H1 (cell line): ENCODE measurements around the gene OTUD3. TPM values are rescaled to one million over a fixed set of nuclear protein-coding genes. Genes with fewer than 3 reads are reported as not detected.

Experiments used
- CTCF ChIA-PET: fragments of 300-600 bp; sonication (Branson Sonifier 250); formaldehyde crosslinking; loops from one replicate; lab custom pipeline; 2021; ENCODE audit not compliant: partially characterized antibody; lab: Charles Lee
- POLR2A ChIA-PET: fragments of 300-600 bp; sonication (Branson Sonifier 250); formaldehyde crosslinking; loops from one replicate; lab custom pipeline; 2021; ENCODE audit warnings: inconsistent platforms; ENCODE audit not compliant: partially characterized antibody; lab: Charles Lee
- DNase-seq, 2 experiments: peaks; one replicate each; pipeline versions ENCODE4 v3.0.0 to v3.0.0-alpha.2; 2010 to 2022; ENCODE audit warnings: low spot score in 2 of 2, low read depth in 1 of 2, mixed read lengths in 1 of 2
- FAIRE-seq: peaks from 2 replicates; lab custom pipeline; 2011; peaks lifted over from hg19 to GRCh38; lab: Jason Lieb, UNC
- H2AFZ ChIP-seq: 2 replicates; pipeline ENCODE4 v1.8.1; 2012; ENCODE audit warnings: low read length, inconsistent platforms
- H2AK5ac ChIP-seq: 2 replicates; pipeline ENCODE4 v1.6.1; 2013; ENCODE audit warnings: low read depth, low read length
- H2BK120ac ChIP-seq: replicated peaks from 2 replicates; pipeline ENCODE3; 2013; ENCODE audit warnings: low read depth, low read length, inconsistent platforms
- H2BK12ac ChIP-seq: 2 replicates; pipeline ENCODE4 v1.6.1; 2013; ENCODE audit warnings: low read depth, low read length
- H2BK15ac ChIP-seq: 2 replicates; pipeline ENCODE4 v1.6.1; 2013; ENCODE audit warnings: low read length
- H2BK20ac ChIP-seq: 2 replicates; pipeline ENCODE4 v1.6.1; 2013; ENCODE audit warnings: low read length
- H2BK5ac ChIP-seq: 2 replicates; pipeline ENCODE4 v1.6.1; 2013; ENCODE audit warnings: low read depth, low read length
- H3K14ac ChIP-seq: 2 replicates; pipeline ENCODE4 v1.6.1; 2013; ENCODE audit warnings: inconsistent platforms; ENCODE audit not compliant: insufficient read length
- H3K18ac ChIP-seq: 2 replicates; pipeline ENCODE4 v1.6.1; 2013; ENCODE audit warnings: low read length; ENCODE audit errors: extremely low read depth
- H3K23ac ChIP-seq: 2 replicates; pipeline ENCODE4 v1.6.1; 2013; ENCODE audit warnings: inconsistent platforms; ENCODE audit not compliant: insufficient read length
- H3K23me2 ChIP-seq: 2 replicates; pipeline ENCODE4 v1.6.1; 2013; ENCODE audit warnings: low read depth, low read length
- H3K27ac ChIP-seq: 2 replicates; pipeline ENCODE4 v1.6.1; 2011; ENCODE audit warnings: low read depth, low read length, inconsistent platforms
- H3K27me3 ChIP-seq, 4 experiments: replicated peaks in 1 of 4; 1 replicate in 1 of 4; 2 replicates in 3 of 4; pipeline versions ENCODE4 v1.6.1 to v1.8.1; 2011 to 2013; ENCODE audit warnings: low read length in 3 of 4, mild to moderate bottlenecking in 3 of 4, inconsistent platforms in 2 of 4, mixed read lengths in 2 of 4, moderate library complexity in 1 of 4; ENCODE audit not compliant: control insufficient read depth in 3 of 4, insufficient read depth in 3 of 4; ENCODE audit errors: extremely low read depth in 1 of 4
- H3K36me3 ChIP-seq, 4 experiments: 2 replicates each; pipeline versions ENCODE4 v1.6.1 to v1.8.1; 2011 to 2013; ENCODE audit warnings: mild to moderate bottlenecking in 4 of 4, low read length in 3 of 4, moderate library complexity in 2 of 4, control low read depth in 1 of 4, inconsistent platforms in 1 of 4; ENCODE audit not compliant: insufficient read depth in 4 of 4, control insufficient read depth in 2 of 4
- H3K4ac ChIP-seq: replicated peaks from 2 replicates; pipeline ENCODE3; 2013; ENCODE audit warnings: low read length, low read depth, mixed read lengths, inconsistent platforms; ENCODE audit not compliant: insufficient read length
- H3K4me1 ChIP-seq, 4 experiments: replicated peaks in 1 of 4; 1 replicate in 1 of 4; 2 replicates in 3 of 4; pipeline versions ENCODE4 v1.6.1 to v1.8.1; 2011 to 2013; ENCODE audit warnings: low read length in 3 of 4, inconsistent platforms in 2 of 4, mixed read lengths in 1 of 4; ENCODE audit not compliant: insufficient read depth in 4 of 4, control insufficient read depth in 3 of 4
- H3K4me2 ChIP-seq, 2 experiments: 2 replicates each; pipeline versions ENCODE4 v1.6.1 to v1.8.1; 2011 to 2013; ENCODE audit warnings: low read depth in 2 of 2, low read length in 2 of 2, control low read depth in 1 of 2, inconsistent platforms in 1 of 2, mild to moderate bottlenecking in 1 of 2; ENCODE audit not compliant: insufficient read depth in 1 of 2
- H3K4me3 ChIP-seq, 4 experiments: fragments of 200-600, 300-600 bp in 1 of 4; sonication (generic), shearing (Covaris generic), sonication (Bioruptor Twin) in 1 of 4; 2 replicates each; pipeline versions ENCODE4 v1.5.1 to v1.8.1; 2011 to 2016; ENCODE audit warnings: low read length in 4 of 4, low read depth in 3 of 4, control low read depth in 2 of 4, inconsistent platforms in 2 of 4, mild to moderate bottlenecking in 2 of 4, mixed read lengths in 1 of 4, moderate library complexity in 1 of 4; ENCODE audit not compliant: insufficient read depth in 2 of 4; ENCODE audit errors: extremely low read depth in 1 of 4
- H3K56ac ChIP-seq: replicated peaks from 2 replicates; pipeline ENCODE3; 2013; ENCODE audit warnings: low read depth, mild to moderate bottlenecking, mixed read lengths, low read length, inconsistent platforms; ENCODE audit not compliant: insufficient read length
- H3K79me1 ChIP-seq: 2 replicates; pipeline ENCODE4 v1.6.1; 2013; ENCODE audit warnings: low read depth, low read length, control low read depth
- H3K79me2 ChIP-seq, 2 experiments: 2 replicates each; pipeline versions ENCODE4 v1.6.1 to v1.8.1; 2012 to 2013; ENCODE audit warnings: low read length in 2 of 2, mild to moderate bottlenecking in 2 of 2, inconsistent platforms in 1 of 2; ENCODE audit not compliant: insufficient read depth in 2 of 2, control insufficient read depth in 1 of 2
- H3K9ac ChIP-seq, 4 experiments: replicated peaks in 1 of 4; 1 replicate in 1 of 4; 2 replicates in 3 of 4; pipeline versions ENCODE4 v1.6.1 to v1.8.1; 2011 to 2013; ENCODE audit warnings: low read depth in 3 of 4, low read length in 3 of 4, control low read depth in 2 of 4, mild to moderate bottlenecking in 2 of 4, moderate library complexity in 2 of 4, inconsistent platforms in 1 of 4; ENCODE audit errors: extremely low read depth in 1 of 4
- H3K9me3 ChIP-seq, 2 experiments: 2 replicates each; pipeline versions ENCODE4 v1.6.1 to v1.8.1; 2012 to 2013; ENCODE audit warnings: mild to moderate bottlenecking in 2 of 2, moderate library complexity in 2 of 2, control low read depth in 1 of 2, inconsistent platforms in 1 of 2, low read depth in 1 of 2, low read length in 1 of 2, mixed read lengths in 1 of 2; ENCODE audit not compliant: insufficient read depth in 2 of 2
- H4K20me1 ChIP-seq, 2 experiments: replicated peaks in 1 of 2; 2 replicates each; pipeline versions ENCODE3 to v1.8.1; 2011 to 2013; ENCODE audit warnings: inconsistent platforms in 2 of 2, low read length in 2 of 2, mild to moderate bottlenecking in 1 of 2; ENCODE audit not compliant: insufficient read depth in 2 of 2, control insufficient read depth in 1 of 2
- H4K5ac ChIP-seq: 2 replicates; pipeline ENCODE4 v1.6.1; 2013; ENCODE audit warnings: low read length, low read depth, mixed read lengths, inconsistent platforms; ENCODE audit not compliant: insufficient read length
- H4K8ac ChIP-seq: 2 replicates; pipeline ENCODE4 v1.8.0; 2013; ENCODE audit warnings: mild to moderate bottlenecking, moderate library complexity, low read length, inconsistent platforms; ENCODE audit not compliant: insufficient read depth; ENCODE audit errors: extremely low read depth
- H4K91ac ChIP-seq: replicated peaks from 2 replicates; pipeline ENCODE3; 2013; ENCODE audit warnings: low read length, mixed read lengths, inconsistent platforms; ENCODE audit not compliant: insufficient read length
- EZH2 ChIP-seq: fragments of 200-600 bp; sonication (generic); IDR thresholded peaks from 2 replicates; pipeline ENCODE4 v1.7.1; 2012; ENCODE audit warnings: low read depth, mild to moderate bottlenecking, moderate library complexity, low read length, inconsistent platforms; ENCODE audit not compliant: severe bottlenecking
- JUN ChIP-seq: IDR thresholded peaks from 2 replicates; pipeline ENCODE4 v1.6.1; 2011; ENCODE audit warnings: low read depth, mild to moderate bottlenecking, improper control_type of control experiment, low read length
- TBP ChIP-seq: IDR thresholded peaks from 2 replicates; pipeline ENCODE4 v1.6.1; 2011; ENCODE audit warnings: low read depth, low read length, improper control_type of control experiment
- WGBS, 2 experiments: shearing (Covaris generic) in 1 of 2; methylation state at CpG; one replicate each; pipeline versions ENCODE4 v1.1.6 to v1.1.7; 2013 to 2015; ENCODE audit warnings: low lambda C conversion rate in 2 of 2, mixed read lengths in 2 of 2, inconsistent platforms in 1 of 2, low coverage in 1 of 2, missing lambda C conversion rate in 1 of 2; ENCODE audit not compliant: insufficient replicate concordance in 2 of 2, insufficient coverage in 1 of 2, insufficient read length in 1 of 2; ENCODE audit errors: extremely low coverage in 1 of 2, missing lambda C conversion rate in 1 of 2; 5-methylcytosine and 5-hydroxymethylcytosine counted together
- polyA plus RNA-seq, 7 experiments: library from polyadenylated mRNA; depleted of rRNA in 3 of 7; stranded (reverse) in 5 of 7; unstranded in 2 of 7; fragments of >200 nt in 5 of 7; fragments of 200-250 nt in 2 of 7; gene quantifications; 1 replicate in 5 of 7; 2 replicates in 1 of 7; 4 replicates in 1 of 7; pipeline versions ENCODE4 v1.2.1 to v1.2.3, GENCODE V29; 2011 to 2013; ENCODE audit warnings: missing spikeins in 2 of 7, mixed read lengths in 2 of 7
- total RNA-seq: library from RNA; stranded (reverse); fragmentation: NEBNext Ultra II Directional; extraction: Animal tissue kit (Norgen Biotek cat#: 25700); gene quantifications from 2 replicates; pipeline ENCODE4 v1.2.1, GENCODE V29; 2021

Gene OTUD3
- total and polyA plus RNA-seq, 2 of the 8 experiments (the other 6 are each of a cell fraction or from before 2014, with no cell fraction given): 6.3 to 11.9 TPM

DNA sequence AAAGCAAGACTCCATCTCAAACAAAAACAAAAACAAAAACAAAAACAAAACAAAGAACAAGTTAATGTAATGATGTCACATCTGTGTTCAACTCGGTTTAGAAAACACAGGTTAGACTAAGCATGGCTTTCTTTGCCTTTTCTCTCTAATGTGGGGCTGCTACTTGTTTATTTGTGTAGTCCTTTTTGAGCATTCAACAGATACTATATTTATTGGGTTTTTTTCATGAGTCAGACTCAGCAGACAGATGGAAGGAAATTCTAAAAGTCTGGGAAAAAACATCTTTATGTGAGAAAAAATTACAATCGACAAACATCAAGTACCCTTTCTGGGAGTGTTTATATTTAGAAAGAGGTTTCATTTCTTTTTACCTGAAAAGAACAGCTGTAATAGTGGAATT is 22.3 kb upstream of the OTUD3 start:
- Histone ChIP-seq H2AFZ (no peak overlapping the region), H2BK20ac (no peak overlapping the region), H3K27ac (no peak overlapping the region), H3K36me3 (no peaks in the 10 kb centered on the region), H3K23me2 (no peaks in the 10 kb centered on the region), H4K8ac (no peak overlapping the region), H2BK120ac (no peak overlapping the region), H3K27me3 (no peaks in the 10 kb centered on the region), H3K4me3 (no peak overlapping the region), H4K5ac (no peak overlapping the region), H4K20me1 (no peaks in the 10 kb centered on the region), H3K56ac (no peak overlapping the region), H3K23ac (no peak overlapping the region), H2BK15ac (no peak overlapping the region), H4K91ac (no peak overlapping the region), H2BK5ac (no peak overlapping the region), H3K79me2 (no peaks in the 10 kb centered on the region), H2AK5ac (no peak overlapping the region), H3K14ac (no peak overlapping the region), H2BK12ac (no peak overlapping the region), H3K79me1 (no peaks in the 10 kb centered on the region), H3K9me3 (no peaks in the 10 kb centered on the region), H3K9ac (no peak overlapping the region), H3K4me2 (no peak overlapping the region), H3K4me1 (no peaks in the 10 kb centered on the region), H3K4ac (no peak overlapping the region), H3K18ac (no peak overlapping the region)
- 91% methylated on average over 2 of the region's 2 CpGs; no CpG with 5 or more reads in 1 of the 2 experiments for WGBS, 2 experiments
- TF ChIP-seq TBP (no peak), EZH2 (no peak), JUN (no peak)
- no peak for DNase-seq
- POLR2A ChIA-PET: no interaction called here
- CTCF ChIA-PET: interaction anchor here (0.7 to 0.9 kb wide), 2 partner anchors 498 to 1076 kb away, joined by 3 to 4 read pairs; no protein-coding TSS in a partner anchor
- FAIRE-seq: no peak
